Right lobe of liver (tissue), 6 donors: ENCODE results near the gene TIMM44. TPM values are rescaled to one million over a fixed set of nuclear protein-coding genes. Genes with fewer than 3 reads are reported as not detected.

Source experiments
- ATAC-seq, 4 donors: fragments of 200-7000 bp; cut with Tn5 transposase; one replicate each; pipeline ENCODE4 v1.9.1; 2020; ENCODE audit warnings: mild to moderate bottlenecking in 4 of 4, moderate library complexity in 4 of 4
- DNase-seq, 3 donors: peaks; one replicate each; pipeline ENCODE4 v3.0.0-alpha.2; 2020
- H3K27ac ChIP-seq, 3 donors: fragments of 200-600 bp; one replicate each; pipeline ENCODE4 v1.8.0; 2022
- H3K27me3 ChIP-seq, 2 donors: fragments of 200-600 bp; one replicate each; pipeline ENCODE4 v1.8.0; 2022
- H3K36me3 ChIP-seq, 4 donors: fragments of 200-600 bp; sonication (generic) in 1 of 4; one replicate each; pipeline versions ENCODE4 v1.5.1 to v1.8.0; 2017 to 2022; ENCODE audit warnings: control low read depth in 1 of 4
- H3K4me1 ChIP-seq, 4 donors: fragments of 200-600 bp; sonication (generic) in 1 of 4; one replicate each; pipeline versions ENCODE4 v1.5.1 to v1.8.0; 2017 to 2022; ENCODE audit warnings: control low read depth in 1 of 4
- H3K4me3 ChIP-seq, 3 donors: fragments of 200-600 bp; one replicate each; pipeline ENCODE4 v1.8.0; 2022
- H3K9me3 ChIP-seq, 4 donors: fragments of 200-600 bp; sonication (generic) in 1 of 4; one replicate each; pipeline versions ENCODE4 v1.5.1 to v1.8.0; 2017 to 2022; ENCODE audit warnings: control low read depth in 1 of 4
- POLR2A ChIP-seq: fragments of 450-650 bp; IDR thresholded peaks from one replicate; pipeline ENCODE4 v1.6.1; 2017; ENCODE audit warnings: antibody characterized with exemption, mild to moderate bottlenecking
- WGBS: methylation state at CpG from one replicate; pipeline ENCODE4 v1.1.6; 2018; ENCODE audit warnings: low coverage, low lambda C conversion rate; ENCODE audit not compliant: insufficient coverage; ENCODE audit errors: missing lambda C conversion rate; 5-methylcytosine and 5-hydroxymethylcytosine counted together
- intact Hi-C, 2 donors: fragments of 100-400 bp; cut with DNase I; formaldehyde crosslinking; loops; one replicate each; pipeline versions ENCODE4 v1.11.2 to v1.14.1; 2022
- total RNA-seq, 6 experiments: library from RNA; depleted of rRNA in 2 of 6; stranded (reverse); fragments of >200 nt in 2 of 6; fragmentation: NEBNext Ultra II Directional in 3 of 6; extraction: Animal tissue kit (Norgen Biotek cat#: 25700) in 3 of 6; gene quantifications; one replicate each; pipeline versions ENCODE4 v1.1.0 to v1.2.4, GENCODE V29; 2016 to 2023
- TF ChIP-seq, protein P1 (sequence below), 4 donors: fragments of 200-600 bp in 3 of 4; fragments of 450-650 bp in 1 of 4; IDR thresholded peaks; one replicate each; pipeline versions ENCODE4 v1.5.1 to v1.8.0; 2016 to 2022; ENCODE audit warnings: antibody characterized with exemption in 4 of 4, mild to moderate bottlenecking in 2 of 4
- donor health status: DM: no; HTN: yes; CAD: no.
- donor health status: DM: no; HTN: no; CAD: no.
- donor health status: DM: no; HTN: no; CAD: no.
- donor health status: DM: no; HTN: yes; CAD: no.
- donor health status: DM: no; HTN: yes; CAD: no.

The TIMM44 gene
- total RNA-seq, 6 experiments from 2014 or later = 26.1 to 41.7 (median 36.9) TPM

- ATAC-seq = no peak
Measured at GRCh38 chr19:7905268-7905667, 38.2 kb downstream of the TIMM44 start.

GRCh38 chr19:7904074-7905020 lies 39.1 kb downstream of the TIMM44 start:
- no peak for TF ChIP-seq POLR2A
- TF ChIP-seq, protein P1, sequence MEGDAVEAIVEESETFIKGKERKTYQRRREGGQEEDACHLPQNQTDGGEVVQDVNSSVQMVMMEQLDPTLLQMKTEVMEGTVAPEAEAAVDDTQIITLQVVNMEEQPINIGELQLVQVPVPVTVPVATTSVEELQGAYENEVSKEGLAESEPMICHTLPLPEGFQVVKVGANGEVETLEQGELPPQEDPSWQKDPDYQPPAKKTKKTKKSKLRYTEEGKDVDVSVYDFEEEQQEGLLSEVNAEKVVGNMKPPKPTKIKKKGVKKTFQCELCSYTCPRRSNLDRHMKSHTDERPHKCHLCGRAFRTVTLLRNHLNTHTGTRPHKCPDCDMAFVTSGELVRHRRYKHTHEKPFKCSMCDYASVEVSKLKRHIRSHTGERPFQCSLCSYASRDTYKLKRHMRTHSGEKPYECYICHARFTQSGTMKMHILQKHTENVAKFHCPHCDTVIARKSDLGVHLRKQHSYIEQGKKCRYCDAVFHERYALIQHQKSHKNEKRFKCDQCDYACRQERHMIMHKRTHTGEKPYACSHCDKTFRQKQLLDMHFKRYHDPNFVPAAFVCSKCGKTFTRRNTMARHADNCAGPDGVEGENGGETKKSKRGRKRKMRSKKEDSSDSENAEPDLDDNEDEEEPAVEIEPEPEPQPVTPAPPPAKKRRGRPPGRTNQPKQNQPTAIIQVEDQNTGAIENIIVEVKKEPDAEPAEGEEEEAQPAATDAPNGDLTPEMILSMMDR (IDR thresholded peaks at IDR 0.05) = no peak
- H3K9me3 ChIP-seq = no peaks in the 10 kb centered on the region
- H3K4me1 ChIP-seq = peaks cover 0 to 16% (median 4%) of the 10 kb centered on the region in 4 donors
- peak overlapping the region; percentile 72 to 83 (median 82) for H3K4me3 ChIP-seq
- no peaks in the 10 kb centered on the region for H3K36me3 ChIP-seq
- no peaks in the 10 kb centered on the region for H3K27me3 ChIP-seq
- DNase-seq (peak; percentile 68 to 79 (median 74)), ATAC-seq (peak; percentile 29 to 62 (median 42))
- 24% methylated on average over 9 of the region's 68 CpGs for WGBS
- intact Hi-C loops = loop anchor here (5.0 to 10.0 kb wide), 2 partner anchors 50 to 57 kb away; no protein-coding TSS in a partner anchor
- peak overlapping the region; percentile 11 to 75 (median 73) for H3K27ac ChIP-seq

More at GRCh38 chr19:7905268-7905667, 38.2 kb downstream of the TIMM44 start:
- peak in 1 of 3 donors; percentile 48 for DNase-seq
- TF ChIP-seq, protein P1 (IDR thresholded peaks at IDR 0.05) = no peak
- TF ChIP-seq POLR2A = no peak
- Histone ChIP-seq H3K36me3 (peaks cover 0 to 5% (median 2%) of the 10 kb centered on the region in 4 donors), H3K9me3 (no peaks in the 10 kb centered on the region), H3K4me3 (no peak overlapping the region), H3K27me3 (no peaks in the 10 kb centered on the region), H3K4me1 (peaks cover 0 to 16% (median 4%) of the 10 kb centered on the region in 4 donors), H3K27ac (no peak overlapping the region)
- intact Hi-C loops = loop anchor here (5.0 to 10.0 kb wide), 2 partner anchors 50 to 58 kb away; no protein-coding TSS in a partner anchor
- 40% methylated on average over 2 of the region's 10 CpGs for WGBS

- 0% methylated on average over 14 of the region's 89 CpGs for WGBS
- H3K4me1 ChIP-seq = peaks cover 0 to 16% (median 4%) of the 10 kb centered on the region in 4 donors
- no peaks in the 10 kb centered on the region for H3K9me3 ChIP-seq
- peak within 1 kb of the TSS; percentile 75 to 83 (median 75) for H3K27ac ChIP-seq
- H3K4me3 ChIP-seq = peak within 1 kb of the TSS; percentile 72 to 83 (median 82)
- DNase-seq (peak; percentile 100), ATAC-seq (peak; percentile 80 to 93 (median 86))
- TF ChIP-seq, protein P1 (IDR thresholded peaks at IDR 0.05) = peak; percentile 23 to 78 (median 59)
- TF ChIP-seq POLR2A = peak; percentile 85
- no peaks in the 10 kb centered on the region for H3K36me3 ChIP-seq
- intact Hi-C loops = loop anchor here in 1 of 2 donors (10.0 kb wide), 1 partner anchor 49 kb away; no protein-coding TSS in a partner anchor
- no peaks in the 10 kb centered on the region for H3K27me3 ChIP-seq
Measured at GRCh38 chr19:7903244-7904073, 40.0 kb downstream of the TIMM44 start, which contains the start of gene MAP2K7. Gene MAP2K7, plus strand, starts transcription at chr19:7903877. Its CDS starts 68 bp downstream, at chr19:7903945.

- Histone ChIP-seq H3K4me3 (peak overlapping the region; percentile 61 to 83 (median 82)), H3K27ac (peak overlapping the region; percentile 62 to 83 (median 75)), H3K27me3 (no peaks in the 10 kb centered on the region), H3K4me1 (peaks cover 0 to 20% (median 6%) of the 10 kb centered on the region in 4 donors), H3K36me3 (no peaks in the 10 kb centered on the region), H3K9me3 (no peaks in the 10 kb centered on the region)
- ATAC-seq (peak; percentile 6 to 30 (median 15)), DNase-seq (peak; percentile 41 to 72 (median 58))
- whole genome bisulfite sequencing = 0% methylated on average over 4 of the region's 20 CpGs
- intact Hi-C loops = loop anchor here in 1 of 2 donors (10.0 kb wide), 1 partner anchor 48 kb away; no protein-coding TSS in a partner anchor
- no peak for TF ChIP-seq POLR2A
- TF ChIP-seq, protein P1 (IDR thresholded peaks at IDR 0.05) = no peak
Measured at GRCh38 chr19:7902796-7903243, 40.6 kb downstream of the TIMM44 start.
